HG02870 (cell line): ENCODE data around the gene SELENOS.

ENCODE experiments used
- ATAC-seq: cut with Tn5 transposase; IDR thresholded peaks from one replicate; pipeline ENCODE4 v1.9.1; 2021; ENCODE audit warnings: mild to moderate bottlenecking, moderate library complexity; ENCODE audit not compliant: unreplicated experiment

Gene SELENOS

DNA sequence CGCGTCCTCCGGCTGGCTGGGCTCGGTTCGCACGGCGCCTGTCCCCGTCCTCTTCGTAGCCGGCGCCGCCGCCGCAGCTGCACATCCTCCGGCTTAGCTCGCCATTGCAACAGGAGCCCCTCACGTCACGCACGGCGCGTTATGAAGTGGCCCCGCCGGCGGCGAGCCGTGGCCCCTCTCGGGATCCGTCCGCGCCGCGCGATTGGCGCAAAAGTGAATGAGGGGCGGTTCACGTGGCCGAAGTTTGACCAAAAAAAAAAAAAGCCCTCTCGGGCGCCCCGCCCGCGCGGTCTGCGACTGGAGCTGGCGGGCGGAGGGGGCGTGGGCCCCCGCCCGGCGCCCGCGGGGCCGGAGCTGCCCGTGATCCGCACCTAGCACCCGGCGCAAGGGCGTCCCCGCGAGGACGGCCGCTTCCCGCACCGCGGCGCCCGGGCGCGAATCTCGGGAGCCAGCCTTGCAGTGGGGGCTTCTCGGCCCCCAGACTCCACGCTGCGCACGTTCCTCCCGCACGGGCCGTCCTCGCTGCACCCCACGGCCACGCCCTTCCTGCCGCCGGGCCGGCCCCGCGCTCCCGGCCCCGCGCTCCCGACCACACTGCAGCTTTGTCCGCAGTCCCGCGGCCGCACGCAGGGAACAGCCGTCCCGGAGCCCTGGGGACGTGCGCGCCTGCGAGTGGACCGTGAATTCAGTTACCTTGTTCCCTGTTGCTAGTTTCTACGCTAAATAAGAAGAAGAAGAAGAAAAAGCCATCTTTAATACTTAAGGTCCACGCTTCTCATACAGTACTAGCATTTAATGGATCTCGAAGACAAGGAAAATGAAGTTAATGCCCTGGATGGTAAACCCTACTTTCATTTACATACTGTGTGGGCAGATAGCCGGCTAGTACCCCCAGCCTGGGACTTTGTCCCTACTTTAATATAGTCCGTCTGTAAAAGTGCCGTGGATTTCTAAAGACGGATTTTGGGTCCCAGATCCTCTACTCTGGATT is 25.2 kb downstream of the SELENOS start, which contains the start of gene CHSY1:
CHSY1 (minus strand) TSS at position 219 of the 991 bp plus-strand sequence. CDS start 592 bp downstream, outside the sequence.
- peak; percentile 61 for ATAC-seq

DNA sequence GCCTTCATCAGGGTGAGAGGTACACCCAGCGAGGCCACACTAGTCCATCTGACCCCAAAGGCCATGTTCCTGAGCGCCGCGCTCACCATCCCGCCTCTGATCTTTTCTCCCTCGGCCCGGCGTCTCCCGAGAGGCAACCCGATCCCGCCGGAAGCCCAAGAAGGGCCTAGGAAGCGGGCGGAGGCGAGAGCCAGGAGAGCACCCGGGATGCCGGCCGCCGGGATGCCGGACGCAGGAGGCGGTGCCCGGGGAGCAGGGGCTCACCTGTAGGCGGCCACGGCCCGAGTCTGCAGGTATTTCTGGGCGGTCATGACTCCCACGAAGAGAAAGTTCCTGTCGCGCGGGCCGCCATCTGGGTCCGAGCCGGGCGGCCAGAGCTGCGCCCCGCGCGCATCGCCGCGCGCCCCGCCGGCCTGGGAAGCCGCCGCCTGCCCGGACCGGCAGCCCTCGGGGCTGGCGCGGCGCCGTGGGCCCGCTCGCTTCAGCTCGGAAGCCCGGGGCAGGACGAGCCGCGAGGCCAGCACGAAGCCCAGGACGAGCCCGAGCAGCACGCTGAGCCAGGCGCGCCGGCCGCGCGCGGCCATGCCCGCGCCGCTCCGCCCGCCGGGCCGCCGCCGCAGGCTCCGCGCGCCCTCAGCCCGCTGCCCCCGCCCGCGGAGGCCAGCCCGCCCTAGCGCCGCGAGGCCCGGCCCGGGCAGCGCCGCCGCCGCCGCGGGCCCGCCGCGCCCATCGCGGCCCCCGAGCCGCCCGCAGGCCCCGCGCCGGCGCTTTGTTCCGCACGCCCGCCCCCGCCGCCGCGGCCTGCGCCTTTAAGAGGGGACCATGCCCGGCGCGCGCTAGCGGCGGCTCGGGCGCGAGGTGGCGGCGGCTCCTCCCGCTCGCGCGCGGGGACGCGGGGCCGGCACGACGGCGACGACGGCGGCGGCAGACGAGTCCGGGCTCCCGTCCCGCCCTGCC is 26.1 kb downstream of the SELENOS start:
- ATAC-seq, result peak; percentile 29

DNA sequence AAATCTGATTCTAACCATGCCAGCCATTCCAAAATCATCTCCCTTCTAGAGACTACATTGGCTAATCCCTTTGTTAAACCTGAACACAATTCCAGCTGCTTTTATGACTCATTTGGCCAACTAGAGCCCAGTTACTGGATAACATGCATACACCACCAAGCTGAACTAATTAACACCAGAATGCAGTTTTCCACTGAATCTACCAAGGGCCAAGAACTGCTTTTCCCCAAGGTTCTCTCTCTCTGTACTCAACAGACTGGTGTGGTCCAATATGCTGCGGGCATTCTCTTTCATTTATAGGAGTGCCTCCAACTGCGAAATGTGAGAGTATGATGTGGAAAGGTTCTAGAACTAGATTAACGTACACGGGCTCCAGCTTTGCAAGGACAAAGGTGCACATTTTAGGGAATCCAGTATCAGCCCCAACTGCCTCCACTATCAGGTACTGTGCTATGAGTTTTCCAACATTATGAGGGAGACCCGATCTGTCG is 26.9 kb downstream of the SELENOS start:
- no peak for ATAC-seq

DNA sequence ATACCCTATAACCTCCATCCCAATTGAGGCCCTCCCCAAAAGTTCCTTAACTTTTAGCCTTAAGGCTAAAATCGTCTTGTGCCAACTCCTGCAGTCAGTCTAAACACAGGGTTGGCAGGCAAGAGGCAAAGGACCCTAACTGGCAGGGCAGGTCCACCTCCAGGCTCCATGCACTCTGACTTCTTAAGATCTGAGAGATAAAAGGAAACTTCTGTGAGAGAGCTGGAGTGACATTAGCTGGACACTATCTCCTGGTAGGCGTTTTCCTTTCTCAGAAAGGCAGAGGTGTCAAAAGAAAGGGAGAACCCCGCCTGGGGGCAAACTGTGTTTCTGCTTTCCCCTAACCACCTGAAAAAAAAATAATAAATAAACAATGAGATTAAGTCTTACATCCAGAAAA is 29.0 kb downstream of the SELENOS start:
- no peak for ATAC-seq

DNA sequence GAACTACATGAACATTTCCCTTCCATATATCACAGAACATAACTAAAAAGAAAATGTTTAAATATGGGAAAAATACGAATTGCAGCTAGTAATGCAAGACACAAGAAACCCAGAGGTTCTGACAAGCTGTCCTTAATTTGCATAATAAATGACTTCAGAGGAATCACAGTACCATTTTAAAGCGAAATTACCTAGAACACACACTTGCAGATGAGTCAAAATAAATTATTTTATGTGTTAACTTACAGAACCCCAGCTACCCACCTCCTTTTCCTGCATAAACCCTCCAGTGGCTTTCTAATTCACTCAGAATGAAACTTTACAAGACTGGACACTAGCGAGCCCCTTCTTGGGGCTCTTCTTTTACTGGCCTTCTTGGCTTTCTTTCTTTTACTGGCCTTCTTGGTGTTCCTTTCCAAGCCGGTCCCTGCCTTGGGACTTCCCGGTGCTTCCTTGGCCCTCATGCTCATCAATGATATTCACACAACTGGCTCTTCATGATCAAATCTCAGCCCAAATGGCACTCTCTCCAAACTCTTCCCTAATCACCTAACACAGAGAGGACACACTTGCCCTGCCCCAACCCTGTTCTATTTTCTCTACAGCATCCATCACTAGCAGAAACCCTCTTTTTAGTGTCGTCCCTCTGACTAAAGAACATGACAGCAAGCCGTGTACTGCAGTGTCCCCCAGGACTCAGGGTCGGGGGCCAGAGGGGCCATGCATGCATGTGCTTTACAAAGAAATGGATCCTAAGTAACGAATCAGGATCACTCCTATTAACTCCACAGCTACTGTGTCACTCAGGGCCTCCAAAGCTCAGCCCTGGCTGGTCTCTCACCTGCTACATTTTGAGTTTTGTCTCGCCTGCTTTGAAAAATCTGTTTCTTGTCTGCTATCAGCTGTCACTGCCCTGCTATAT is 30.2 kb downstream of the SELENOS start:
- no peak for ATAC-seq

DNA sequence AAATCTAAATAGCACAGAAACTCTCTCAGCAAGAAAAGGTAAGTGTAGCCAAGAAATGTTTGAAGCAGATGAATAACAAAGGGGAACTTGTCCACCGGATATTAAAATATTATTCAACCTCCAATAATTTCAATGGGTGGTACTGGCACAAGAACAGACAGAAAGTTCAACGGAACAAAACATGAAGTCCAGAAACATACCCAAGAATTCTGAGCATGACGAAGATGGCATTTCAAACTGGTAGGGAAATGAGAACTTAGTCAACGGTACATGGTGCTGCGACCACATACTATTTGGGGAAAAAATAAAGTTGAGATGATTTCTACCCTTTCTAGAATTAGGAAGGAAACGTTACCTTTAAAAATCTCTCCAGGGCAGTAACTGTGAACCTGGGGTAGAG is 30.9 kb downstream of the SELENOS start:
- no peak for ATAC-seq

DNA sequence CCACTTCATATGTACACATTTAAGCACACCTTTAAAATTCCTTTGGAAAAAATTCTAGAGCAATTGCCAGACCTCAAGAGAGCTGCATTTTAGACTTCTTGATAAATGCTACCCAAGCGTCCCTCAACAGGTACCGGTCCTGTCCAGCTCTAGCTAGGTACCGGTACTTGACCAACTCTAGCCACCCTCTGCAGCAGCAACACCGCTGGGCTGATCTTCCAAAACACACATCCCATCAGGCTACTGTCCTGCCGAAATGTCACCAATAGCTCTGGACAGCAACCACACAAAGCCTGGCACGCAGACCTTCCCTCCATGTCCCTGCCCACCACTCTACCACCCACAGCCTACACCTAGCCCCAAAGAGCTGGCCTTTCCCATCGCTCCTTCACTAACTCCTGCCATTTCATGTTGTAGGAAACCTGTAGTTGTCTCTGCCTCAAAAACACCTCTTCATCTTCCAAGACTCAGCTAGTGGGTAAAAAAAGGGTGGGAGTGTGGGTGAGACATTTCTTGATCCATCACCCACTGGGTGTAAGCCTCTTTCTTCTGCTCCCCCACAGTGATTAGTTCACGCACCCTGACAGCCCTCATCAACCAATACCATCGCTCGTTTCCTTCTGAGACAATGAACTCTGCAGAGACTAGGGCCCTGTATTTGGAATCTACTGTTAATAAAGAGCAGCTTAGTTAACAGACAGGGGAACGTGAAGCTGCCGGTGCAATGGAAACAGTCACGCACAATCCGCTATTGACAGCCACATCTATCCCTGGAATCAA is 32.2 kb downstream of the SELENOS start:
- ATAC-seq, result no peak

DNA sequence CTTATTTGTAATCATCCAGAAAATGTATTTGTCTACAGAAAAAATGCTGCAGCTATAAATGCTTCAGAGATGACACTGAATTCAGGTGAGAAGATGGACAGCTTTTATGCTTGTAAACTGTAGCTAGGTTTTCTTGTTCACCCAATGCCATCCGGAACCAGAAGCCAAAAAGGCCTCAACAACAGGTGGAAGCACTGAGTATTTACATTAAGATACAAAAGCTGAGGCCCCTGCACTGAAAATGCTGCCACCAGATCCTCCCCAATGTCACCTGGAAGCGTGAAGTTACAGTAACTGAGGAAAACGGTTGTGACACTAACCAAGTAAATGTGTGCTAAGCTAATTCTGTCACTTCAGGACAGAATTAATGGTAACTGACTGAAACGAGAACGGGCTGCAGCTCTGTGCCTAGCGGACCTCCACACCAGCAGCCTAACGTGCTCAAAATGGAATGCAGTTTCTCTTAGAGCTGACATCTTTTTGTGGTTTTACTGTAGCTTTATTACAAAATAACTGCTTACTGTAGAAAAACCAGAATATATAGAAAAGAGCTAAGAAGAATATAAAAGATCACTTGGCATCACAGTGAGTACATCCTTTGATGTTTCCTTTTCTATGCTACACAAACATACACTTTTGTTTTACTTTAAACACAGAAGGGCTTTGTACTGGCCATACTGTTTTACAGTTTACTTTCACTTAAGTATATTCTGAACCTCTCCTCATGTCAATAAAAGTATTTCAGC is 33.1 kb downstream of the SELENOS start:
- ATAC-seq, result no peak

DNA sequence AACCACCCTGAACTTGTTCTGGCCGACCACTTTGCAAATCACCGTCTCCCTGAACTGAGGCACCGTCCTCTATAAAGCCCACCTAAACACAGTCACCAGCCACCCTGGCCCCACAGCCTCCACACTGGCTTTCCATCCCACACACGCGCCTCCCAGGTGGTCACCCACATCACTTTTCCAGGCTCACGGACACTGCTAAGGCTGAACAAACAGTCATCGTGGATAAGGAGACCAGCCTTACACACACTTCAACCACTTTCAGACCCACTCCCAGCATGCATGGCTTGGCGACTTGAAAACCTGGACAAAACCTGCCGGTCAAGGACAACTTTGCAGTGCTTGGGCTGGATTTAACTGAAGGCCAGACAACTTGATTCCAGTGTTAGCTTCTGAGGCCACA is 33.9 kb downstream of the SELENOS start:
- no peak for ATAC-seq

DNA sequence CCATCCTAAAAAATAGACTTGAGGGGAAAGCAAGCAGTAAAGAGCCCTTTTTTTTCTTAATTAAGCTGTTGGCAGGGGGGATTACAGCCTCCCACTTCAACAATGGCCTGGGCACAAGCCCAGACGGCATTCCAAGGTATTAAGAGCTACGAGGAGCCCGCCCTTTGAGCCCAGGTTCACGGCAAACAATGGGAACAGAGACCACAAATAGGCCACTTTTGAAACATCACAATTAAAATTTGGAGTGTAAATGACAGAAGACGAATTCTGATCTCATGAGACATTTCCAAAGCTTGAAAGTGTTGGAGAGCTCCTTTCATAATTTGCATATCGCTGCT is 34.3 kb downstream of the SELENOS start:
- no peak for ATAC-seq

DNA sequence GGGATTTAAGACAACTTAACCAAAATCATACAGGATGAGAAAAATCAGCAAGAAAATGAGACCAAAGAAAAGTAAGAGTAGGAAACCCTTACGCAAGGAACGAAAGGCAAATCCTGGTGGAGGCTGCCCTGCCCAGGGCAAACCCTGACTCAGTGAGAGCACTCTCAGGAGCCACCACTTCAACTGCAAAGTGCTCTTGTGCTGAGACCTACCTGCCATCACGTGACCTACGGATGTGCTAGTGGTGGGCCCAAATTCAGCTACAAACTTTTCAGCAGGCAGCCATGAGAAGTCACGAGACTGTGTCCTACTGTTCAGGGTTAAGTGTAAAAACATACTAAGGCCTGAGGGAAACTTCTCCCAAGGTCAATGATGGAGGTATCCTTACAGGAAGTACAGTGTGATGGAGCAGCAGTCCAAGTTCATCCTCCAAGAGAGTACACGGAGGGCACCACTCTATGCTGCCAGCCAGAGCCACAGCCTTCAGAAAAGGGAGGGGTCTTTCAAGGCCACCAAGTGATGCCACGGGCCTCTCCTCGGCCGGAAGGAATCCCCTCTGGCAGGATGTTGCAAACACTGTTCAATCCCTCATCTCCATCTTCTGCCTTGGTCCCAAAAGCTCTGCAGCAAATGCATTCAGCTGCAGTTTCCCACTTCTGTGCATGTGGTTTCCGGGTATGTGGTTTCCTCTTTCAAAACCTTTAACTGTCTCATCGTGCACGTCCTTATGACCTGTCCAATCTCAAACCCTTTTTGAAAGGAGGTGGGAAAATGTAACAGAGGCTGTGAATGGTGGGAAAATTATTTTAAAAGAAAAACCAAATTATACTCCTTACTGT is 34.9 kb downstream of the SELENOS start:
- ATAC-seq, result peak; percentile 74

DNA sequence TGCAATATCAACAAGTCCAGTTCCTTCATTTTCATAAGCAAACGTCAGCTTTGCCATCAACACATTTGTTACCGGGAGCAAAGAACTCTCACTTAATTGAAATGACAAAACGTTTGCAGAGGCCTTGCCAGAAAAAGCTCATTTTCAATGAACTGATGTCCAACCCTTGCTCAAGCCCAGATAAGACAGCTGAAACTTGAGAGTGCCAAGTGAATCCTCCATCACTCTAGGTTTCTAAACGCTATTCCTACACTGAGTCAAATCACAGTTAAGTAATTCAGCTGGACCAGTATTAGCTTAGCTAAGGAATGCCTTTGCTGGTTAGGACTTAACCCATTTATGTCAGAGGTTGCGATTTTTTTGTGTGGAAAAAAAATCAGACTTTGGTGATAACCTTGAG is 36.9 kb downstream of the SELENOS start:
- ATAC-seq, result no peak

DNA sequence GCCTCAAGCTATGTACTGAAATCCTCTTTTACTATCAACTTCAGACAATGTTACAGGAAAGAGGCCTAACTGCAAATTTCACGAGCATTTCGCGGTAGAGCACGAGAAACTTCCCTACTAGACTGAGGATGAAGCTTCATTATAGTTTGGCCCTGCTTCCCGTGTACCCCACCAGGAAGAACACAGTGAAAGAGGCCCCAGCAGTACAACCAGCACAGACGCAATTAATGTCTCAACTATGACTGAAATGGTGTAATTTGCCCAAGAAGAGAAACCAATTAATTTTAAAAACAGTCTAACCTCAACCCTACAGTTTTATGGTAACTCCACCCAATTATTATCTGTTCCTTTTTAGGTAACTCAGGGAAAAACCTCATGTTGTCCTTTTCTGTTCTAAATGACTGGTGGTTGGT is 37.6 kb downstream of the SELENOS start:
- no peak for ATAC-seq

DNA sequence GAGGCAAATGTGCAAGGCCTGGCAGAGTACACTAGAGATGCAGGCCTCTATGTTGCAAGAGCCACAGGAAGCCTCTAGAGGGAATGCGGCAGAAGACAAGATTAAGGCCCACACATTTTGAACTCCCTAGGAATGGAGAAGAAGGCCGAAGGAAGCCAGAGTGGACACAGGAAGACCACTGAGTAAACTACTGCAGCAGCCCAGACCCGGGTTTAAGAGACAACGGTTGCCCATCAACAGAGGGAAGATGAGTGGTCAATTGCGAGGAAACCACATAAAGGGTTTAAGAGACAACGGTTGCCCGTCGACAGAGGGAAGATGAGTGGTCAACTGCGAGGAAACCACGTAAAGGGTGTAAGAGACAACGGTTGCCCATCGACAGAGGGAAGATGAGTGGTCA is 40.0 kb downstream of the SELENOS start:
- ATAC-seq, result no peak

DNA sequence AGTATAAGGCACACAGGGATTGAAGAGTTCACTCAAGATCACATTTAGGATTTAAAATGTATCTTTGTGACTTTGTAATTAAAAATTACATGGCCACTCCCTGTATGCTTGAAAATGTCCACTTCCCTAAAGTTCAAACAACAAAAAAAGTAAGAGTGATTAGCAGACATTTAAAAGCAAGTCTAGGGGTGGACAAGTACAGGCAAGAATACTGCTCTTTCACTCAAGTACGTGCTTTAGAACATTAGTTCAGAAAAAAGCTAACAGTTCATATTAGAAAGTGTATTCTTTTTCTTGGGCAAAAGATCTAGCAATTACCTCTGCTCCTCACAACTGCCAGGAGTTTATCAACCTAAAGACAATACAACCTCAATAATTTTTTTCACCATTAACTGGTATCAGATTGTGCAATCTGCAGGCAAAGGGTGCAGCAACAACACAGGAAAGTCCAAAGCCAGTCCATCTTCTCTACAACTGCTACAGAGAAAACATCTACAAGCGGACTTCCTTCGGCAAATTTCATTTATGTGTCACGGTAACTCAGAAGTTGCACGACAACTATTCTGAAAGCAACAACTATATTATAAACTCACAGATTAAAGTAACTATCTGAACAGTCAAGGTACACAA is 43.5 kb downstream of the SELENOS start:
- no peak for ATAC-seq

DNA sequence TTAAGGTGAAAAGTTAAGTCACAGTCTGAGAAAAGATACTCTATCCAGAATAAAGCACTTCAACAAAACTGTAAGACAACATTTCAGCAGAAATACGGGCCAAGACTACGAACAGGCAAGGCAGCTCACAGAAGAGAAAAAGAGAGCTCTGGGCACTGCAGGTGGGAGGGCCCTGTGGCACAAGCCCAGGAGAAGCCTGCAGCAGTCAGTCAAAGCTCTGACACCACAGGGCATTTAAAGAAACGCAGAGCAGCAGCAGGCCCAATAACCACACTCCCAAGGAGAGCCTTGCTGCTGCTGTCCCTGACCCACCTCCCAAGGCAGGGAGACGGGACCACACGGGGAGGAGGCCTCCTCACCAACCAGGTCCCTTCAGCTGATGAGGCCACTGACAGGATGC is 44.6 kb downstream of the SELENOS start:
- no peak for ATAC-seq

DNA sequence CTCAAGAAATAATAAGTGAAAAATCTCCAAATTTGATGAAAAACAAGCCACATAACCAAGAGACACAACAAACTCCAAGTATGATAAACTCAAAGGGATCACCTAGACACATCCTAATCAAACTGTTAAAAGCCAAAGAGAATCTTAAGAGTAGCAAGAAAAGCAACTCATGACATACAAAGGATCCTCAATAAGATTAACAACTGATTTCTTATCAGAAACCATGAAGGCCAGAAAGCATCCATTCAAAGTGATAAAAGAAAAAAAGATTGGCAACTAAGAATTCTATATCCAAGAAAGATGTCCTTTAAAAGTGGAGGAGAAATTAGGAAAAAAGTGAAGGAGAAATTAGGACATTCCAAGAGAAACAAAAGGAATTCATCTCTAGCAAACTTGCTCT is 49.0 kb downstream of the SELENOS start:
- ATAC-seq, result no peak
